Measurements from ENCODE around the gene ATG7.
"Not testable (repeated sequence)": the region's sequence is repeated elsewhere in the genome, so short reads cannot be mapped to it uniquely, and the experiment has no call there.

Gene ATG7

GRCh38 chr3:11511606-11512005 is 239.4 kb downstream of the ATG7 start:
- not testable (repeated sequence) for DNase-seq

DNA sequence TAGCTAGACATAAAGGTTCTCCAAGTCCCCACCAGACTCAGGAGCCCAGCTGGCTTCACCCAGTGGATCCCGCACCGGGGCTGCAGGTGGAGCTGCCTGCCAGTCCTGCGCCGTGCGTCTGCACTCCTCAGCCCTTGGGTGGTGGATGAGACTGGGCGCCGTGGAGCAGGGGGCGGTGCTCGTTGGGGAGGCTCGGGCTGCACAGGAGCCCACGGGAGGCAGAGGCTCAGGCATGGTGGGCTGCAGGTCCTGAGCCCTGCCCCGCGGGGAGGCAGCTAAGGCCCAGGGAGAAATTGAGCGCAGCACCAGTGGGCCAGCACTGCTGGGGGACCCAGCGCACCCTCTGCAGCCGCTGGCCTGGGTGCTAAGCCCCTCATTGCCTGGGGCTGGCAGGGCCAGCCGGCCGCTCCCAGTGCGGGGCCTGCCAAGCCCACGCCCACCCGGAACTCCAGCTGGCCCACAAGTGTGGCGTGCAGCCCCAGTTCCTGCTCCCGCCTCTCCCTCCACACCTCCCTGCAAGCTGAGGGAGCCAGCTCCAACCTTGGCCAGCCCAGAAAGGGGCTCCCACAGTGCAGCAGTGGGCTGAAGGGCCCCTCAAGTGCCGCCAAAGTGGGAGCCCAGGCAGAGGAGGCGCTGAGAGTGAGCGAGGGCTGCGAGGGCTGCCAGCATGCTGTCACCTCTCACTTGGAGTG is 241.1 kb downstream of the ATG7 start:
- DNase-seq: not testable (repeated sequence)

- peak; percentile 12 for DNase-seq
These were observed 241.6 kb downstream of the ATG7 start for GRCh38 chr3:11513817-11514135.

DNA sequence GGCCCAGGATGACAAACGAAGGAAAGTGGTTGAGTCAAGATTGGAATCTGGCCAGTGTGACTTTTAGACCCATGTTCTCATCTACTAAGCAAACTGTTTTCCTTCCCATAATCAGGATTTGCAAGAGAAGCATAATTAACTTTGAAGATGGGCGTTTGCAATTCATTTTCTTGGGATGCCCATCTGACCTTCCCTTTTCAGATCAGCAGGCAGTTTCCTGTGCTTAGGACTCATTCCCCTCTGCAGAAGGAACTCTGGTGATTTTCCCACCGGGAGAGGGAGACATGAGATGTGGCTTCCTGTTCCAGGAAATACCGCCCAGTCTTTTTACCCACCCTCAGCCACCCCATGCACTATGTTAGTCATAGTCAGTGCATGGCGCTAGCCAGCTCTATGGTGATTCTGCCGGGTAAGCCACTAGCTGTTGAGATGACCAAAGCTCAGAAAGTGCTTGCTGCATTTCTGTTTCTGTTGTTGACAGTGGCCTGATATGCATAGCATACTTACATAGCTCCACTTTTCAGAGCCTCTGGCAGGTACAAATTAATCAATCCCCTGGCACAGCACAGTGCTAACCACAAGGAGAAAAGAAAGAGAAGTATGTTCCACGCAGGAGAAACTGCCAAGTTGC is 242.1 kb downstream of the ATG7 start:
- DNase-seq: peak; percentile 26

DNA sequence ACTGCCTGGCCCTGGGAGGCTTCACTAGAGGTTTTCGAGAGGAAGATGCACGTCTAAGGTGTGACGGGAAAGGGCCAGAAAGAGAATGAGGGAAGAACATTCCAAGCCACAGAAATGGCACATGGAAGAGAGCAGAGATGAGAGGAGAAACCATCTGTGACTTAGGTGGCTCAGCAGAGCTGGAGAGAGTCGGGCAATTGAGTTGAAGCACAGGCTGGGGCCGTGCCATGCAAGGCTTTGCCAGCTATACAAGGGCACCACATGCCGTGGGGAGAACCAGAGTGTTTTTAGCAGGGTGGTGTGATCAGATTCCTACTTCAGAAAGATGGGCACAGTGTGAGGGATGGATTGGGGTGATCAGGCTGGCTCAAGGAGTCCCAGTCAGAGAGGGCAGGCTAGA is 245.4 kb downstream of the ATG7 start:
- no peak for DNase-seq

DNA sequence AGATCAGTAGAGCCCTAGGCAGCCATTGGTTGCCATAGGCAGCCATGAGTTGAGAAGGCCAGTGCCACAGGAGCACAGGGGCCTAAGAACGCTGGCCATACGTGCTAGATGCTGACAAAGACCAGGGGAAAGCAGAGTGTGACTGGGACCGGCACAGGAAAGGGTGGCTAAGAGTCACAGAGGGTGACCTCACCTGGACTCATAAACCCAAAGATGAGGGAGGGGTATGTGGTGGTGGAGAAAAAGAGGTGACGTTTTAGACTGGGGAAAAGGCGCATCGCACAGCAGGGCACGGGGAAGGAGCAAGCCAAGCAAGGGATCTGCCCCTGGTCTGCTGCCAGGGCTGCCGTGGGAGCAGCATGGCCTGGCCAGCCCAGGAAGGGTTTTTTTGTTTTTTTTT is 249.0 kb downstream of the ATG7 start:
- DNase-seq: no peak

DNA sequence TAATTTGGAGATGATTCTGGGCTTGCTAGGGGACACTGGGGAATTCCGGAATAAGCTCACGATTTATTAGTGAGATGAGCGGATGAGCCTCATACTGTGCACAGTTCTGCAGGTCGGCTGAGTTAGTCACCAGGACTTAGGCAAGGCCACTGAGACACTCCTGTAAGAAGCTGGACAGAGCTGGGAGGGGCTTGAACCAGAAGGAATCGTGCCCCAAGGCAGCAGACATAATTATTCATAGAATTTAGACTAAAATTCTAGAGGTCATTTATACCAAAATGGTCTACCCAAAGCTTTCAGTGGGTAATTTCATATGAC is 250.2 kb downstream of the ATG7 start:
- DNase-seq: no peak

GRCh38 chr3:11522953-11523571 is 250.9 kb downstream of the ATG7 start:
- DNase-seq: no peak

GRCh38 chr3:11523572-11524101 is 251.4 kb downstream of the ATG7 start:
- no peak for DNase-seq

DNA sequence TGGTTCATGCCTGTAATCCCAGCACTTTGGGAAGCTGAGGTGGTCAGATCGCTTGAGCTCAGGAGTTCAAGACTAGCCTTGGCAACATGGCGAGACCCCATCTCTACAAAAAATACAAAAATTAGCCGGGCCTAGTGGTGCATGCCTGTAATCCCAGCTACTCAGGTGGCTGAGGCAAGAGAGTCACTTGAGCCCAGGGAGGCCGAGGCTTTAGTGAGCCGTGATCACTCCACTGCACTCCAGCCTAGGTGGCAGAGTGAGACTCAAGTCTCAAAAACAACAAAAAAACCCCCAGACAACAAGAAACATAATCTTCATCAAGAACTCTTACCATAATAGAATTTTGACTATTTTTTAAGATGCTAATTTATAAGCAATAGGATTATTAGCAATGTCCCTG is 253.9 kb downstream of the ATG7 start:
- DNase-seq: not testable (repeated sequence)

GRCh38 chr3:11529281-11529680 is 257.1 kb downstream of the ATG7 start:
- DNase-seq: no peak

- DNase-seq: no peak
These were observed 258.0 kb downstream of the ATG7 start for GRCh38 chr3:11530153-11530721.

DNA sequence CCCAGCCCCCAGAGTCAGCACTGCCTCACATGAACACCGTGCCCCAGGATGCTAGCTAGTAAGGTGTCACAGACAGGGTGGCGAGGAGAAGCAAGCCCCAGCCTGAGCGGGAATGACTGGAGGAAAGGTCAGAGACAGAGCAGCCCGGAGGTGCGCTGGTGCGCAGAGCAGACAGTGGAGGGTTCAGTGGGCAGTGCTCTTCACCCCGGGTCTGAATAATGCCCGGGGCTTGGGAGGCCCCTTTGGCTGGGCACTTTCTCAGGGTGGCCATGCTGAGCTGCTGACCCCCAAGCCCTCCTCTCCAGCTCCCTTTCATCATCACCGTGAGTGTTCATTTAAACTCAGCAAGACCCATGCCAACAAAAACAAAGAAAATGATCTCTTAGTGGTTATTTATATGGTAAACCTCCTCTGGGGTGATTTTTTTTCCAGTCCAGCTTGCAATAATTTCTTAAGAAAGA is 260.8 kb downstream of the ATG7 start:
- no peak for DNase-seq

DNA sequence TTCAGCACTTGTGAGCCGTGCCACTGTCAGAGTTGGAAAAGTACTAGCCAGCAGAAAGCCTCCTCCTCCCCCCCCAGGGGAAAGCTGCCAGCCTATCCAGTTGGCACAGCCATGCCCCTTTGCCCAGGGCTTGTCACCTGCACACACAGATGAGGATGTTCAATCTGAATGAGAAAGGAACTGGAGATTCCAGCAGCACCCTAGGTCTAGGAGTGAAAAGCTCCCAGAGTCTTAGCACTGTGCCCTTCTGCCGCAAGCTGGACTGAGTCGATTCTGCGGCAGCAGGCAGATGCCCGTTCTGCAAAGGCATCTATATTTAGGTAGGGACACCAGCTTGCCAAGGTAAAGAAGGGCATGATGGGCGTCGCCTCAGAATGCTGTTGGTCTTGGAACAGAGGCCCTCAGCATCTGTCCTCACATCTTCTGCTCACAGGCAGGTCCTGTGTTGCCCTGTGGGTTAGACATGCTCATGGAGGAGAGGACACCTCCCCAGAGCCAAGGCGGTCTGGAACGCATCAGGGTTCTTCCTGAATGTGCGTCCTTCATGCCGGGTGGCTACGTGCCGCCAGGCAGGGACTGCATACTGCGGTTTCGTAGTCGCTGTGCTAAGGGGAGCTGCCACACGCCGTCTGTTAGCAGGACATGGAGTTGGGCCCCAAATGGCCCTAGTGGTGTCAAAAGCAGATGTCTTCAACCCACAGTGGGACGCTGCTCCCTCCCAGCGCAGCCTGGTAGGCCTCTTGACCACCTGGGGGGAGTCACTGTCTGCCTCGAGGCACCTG is 262.0 kb downstream of the ATG7 start:
- DNase-seq: no peak

- DNase-seq: no peak
These were observed 262.6 kb downstream of the ATG7 start for GRCh38 chr3:11534793-11535101.

DNA sequence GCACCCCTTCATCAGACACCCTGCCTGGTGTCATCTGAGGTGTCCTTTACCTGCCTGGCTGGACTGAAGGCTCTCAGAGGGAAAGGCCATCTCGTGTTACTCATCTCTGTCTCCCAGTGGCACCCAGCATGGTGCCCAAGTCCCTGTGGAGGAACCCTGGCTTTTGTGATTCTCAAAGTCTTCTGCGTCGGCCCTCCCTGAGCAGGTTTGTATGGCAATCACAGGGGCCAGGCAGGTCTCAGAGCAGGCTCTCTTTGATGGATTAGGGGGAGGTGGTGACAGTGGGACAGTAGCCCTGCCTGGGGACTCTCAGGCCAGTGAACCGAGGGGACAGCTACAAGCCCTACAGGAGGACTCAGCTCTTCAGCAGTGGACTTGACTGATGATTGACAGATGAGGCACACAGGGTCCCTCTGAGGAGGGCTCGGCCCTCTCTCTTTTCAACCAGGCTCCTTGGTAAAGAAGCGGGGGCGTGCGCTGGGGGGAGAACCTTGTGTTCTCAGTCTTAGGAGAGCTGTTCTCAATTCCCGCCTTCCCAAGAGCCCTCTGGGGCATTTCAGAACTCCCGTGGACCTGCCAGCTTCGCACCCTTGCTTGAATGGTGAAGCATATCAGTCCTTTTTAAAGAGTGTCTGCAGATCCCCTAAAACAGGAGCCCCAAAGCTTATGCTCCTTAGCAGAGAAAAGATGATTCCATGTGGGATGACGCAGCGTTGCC is 263.2 kb downstream of the ATG7 start:
- DNase-seq: no peak

- no peak for DNase-seq
These were observed 264.1 kb downstream of the ATG7 start for GRCh38 chr3:11536132-11536935.

GRCh38 chr3:11536936-11537612 is 264.9 kb downstream of the ATG7 start:
- no peak for DNase-seq

GRCh38 chr3:11538581-11538980 is 266.4 kb downstream of the ATG7 start:
- DNase-seq: no peak

GRCh38 chr3:11539218-11539617 is 267.0 kb downstream of the ATG7 start:
- no peak for DNase-seq

DNA sequence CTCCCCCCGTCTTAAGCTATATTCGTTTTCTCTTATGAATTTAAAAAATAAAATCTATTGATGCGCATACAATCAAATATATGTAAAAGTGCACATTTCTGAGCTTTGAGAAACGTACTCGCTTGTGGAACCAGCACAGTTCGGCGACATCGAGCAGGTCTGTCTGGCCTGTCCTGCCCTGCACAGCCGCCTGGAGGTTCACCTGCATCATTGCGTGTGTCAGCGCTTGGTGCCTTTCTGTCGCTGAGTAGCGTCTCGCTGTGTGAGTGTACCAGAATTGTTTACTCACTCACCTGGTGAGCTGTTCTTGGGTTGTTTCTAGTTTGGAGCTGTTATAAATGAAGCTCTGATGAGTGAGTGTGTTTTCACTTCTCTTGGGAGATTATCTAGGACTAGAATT is 267.5 kb downstream of the ATG7 start:
- DNase-seq: no peak
